Stimulated activated CD4-positive, alpha-beta T cell treated with anti-CD3 and anti-CD28 coated beads, Interleukin-12 subunit alpha, Interleukin-12 subunit beta, amount 100 ng/mL, for 48 hours (primary cell): ENCODE measurements around the gene MYCN.

Source experiments
- DNase-seq, 3 donors: peaks; one replicate each; pipeline ENCODE4 v3.0.0-alpha.2; 2020; ENCODE audit warnings: low read depth in 2 of 3, low spot score in 1 of 3

The MYCN gene

GRCh38 chr2:15974565-15975260 lies 34.4 kb downstream of the MYCN start:
- DNase-seq: no peak

GRCh38 chr2:15975261-15975600 lies 34.9 kb downstream of the MYCN start:
- no peak for DNase-seq

GRCh38 chr2:15975676-15976075 lies 35.3 kb downstream of the MYCN start:
- DNase-seq: no peak

GRCh38 chr2:15976354-15976753 lies 36.0 kb downstream of the MYCN start:
- DNase-seq: no peak

GRCh38 chr2:15979051-15979758 lies 38.9 kb downstream of the MYCN start:
- no peak for DNase-seq

GRCh38 chr2:15979759-15980604 lies 39.6 kb downstream of the MYCN start:
- DNase-seq: no peak

- DNase-seq: no peak
These were observed 40.3 kb downstream of the MYCN start for GRCh38 chr2:15980605-15981098.

GRCh38 chr2:15981646-15982045 lies 41.3 kb downstream of the MYCN start:
- DNase-seq: no peak

GRCh38 chr2:15982285-15983044 lies 42.1 kb downstream of the MYCN start:
- no peak for DNase-seq

GRCh38 chr2:15983496-15983895 lies 43.1 kb downstream of the MYCN start:
- DNase-seq: no peak

- DNase-seq: no peak
These were observed 44.3 kb downstream of the MYCN start for GRCh38 chr2:15984368-15985255.

GRCh38 chr2:15985531-15985930 lies 45.2 kb downstream of the MYCN start:
- no peak for DNase-seq

- no peak for DNase-seq
These were observed 45.8 kb downstream of the MYCN start for GRCh38 chr2:15986068-15986560.

- no peak for DNase-seq
These were observed 46.3 kb downstream of the MYCN start for GRCh38 chr2:15986644-15987043.

GRCh38 chr2:15988733-15989132 lies 48.4 kb downstream of the MYCN start:
- no peak for DNase-seq

- no peak for DNase-seq
These were observed 49.2 kb downstream of the MYCN start for GRCh38 chr2:15989559-15989958.

GRCh38 chr2:15990151-15991101 lies 50.1 kb downstream of the MYCN start:
- DNase-seq: no peak

- DNase-seq: no peak
These were observed 50.9 kb downstream of the MYCN start for GRCh38 chr2:15991231-15991630.
